GM12878 (cell line): ENCODE data around the gene UBP1. TPM values are rescaled to one million over a fixed set of nuclear protein-coding genes. Genes with fewer than 3 reads are reported as not detected.

Experiments used
- ATAC-seq: fragments of 200-7000 bp; cut with Tn5 transposase; 3 replicates; pipeline ENCODE4 v1.9.1; 2020; ENCODE audit warnings: mild to moderate bottlenecking, moderate library complexity
- BruUV-seq: library from RNA; stranded (reverse); fragments of 400-500 nt; replicated peaks from 2 replicates; lab custom pipeline; 2021; lab: Mats Ljungman, UMichigan
- CTCF ChIA-PET: fragments of 300-600 bp; sonication (Branson Sonifier 250); formaldehyde crosslinking; extraction: SDS; loops from one replicate; lab custom pipeline; 2021; ENCODE audit warnings: inconsistent platforms; lab: Yijun Ruan, JAX
- POLR2A ChIA-PET: fragments of 350-600 bp; formaldehyde crosslinking; extraction: SDS; loops from one replicate; lab custom pipeline; 2021; ENCODE audit warnings: inconsistent platforms; lab: Charles Lee
- RAD21 ChIA-PET: fragments of 300-600 bp; sonication (Branson Sonifier 250); formaldehyde crosslinking; loops from one replicate; lab custom pipeline; 2023; ENCODE audit warnings: antibody characterized with exemption; ENCODE audit not compliant: unreplicated experiment; lab: Charles Lee
- SMC1A ChIA-PET: fragments of 300-600 bp; sonication (Branson Sonifier 250); formaldehyde crosslinking; loops from one replicate; lab custom pipeline; 2023; ENCODE audit not compliant: unreplicated experiment, uncharacterized antibody; lab: Charles Lee
- DNase-seq: peaks from one replicate; pipeline ENCODE4 v3.0.0-alpha.2; 2011; ENCODE audit warnings: low read depth, low spot score
- FAIRE-seq: peaks from 3 replicates; lab custom pipeline; 2011; peaks lifted over from hg19 to GRCh38; lab: Jason Lieb, UNC
- H2AFZ ChIP-seq: 2 replicates; pipeline ENCODE4 v1.6.0; 2011; ENCODE audit warnings: low read depth, low read length, control low read depth; ENCODE audit not compliant: control insufficient read depth
- H3K27ac ChIP-seq: 2 replicates; pipeline ENCODE4 v1.5.1; 2011; ENCODE audit warnings: control low read depth; ENCODE audit not compliant: control insufficient read depth, insufficient read depth
- H3K27me3 ChIP-seq, 2 experiments: replicated peaks in 1 of 2; 2 replicates each; pipeline versions ENCODE4 v1.6.0 to v1.6.1; 2011; ENCODE audit warnings: low read length in 1 of 2; ENCODE audit not compliant: control insufficient read depth in 2 of 2, insufficient read depth in 2 of 2
- H3K36me3 ChIP-seq, 2 experiments: 2 replicates each; pipeline ENCODE4 v1.5.1; 2011; ENCODE audit warnings: low read length in 1 of 2; ENCODE audit not compliant: control insufficient read depth in 2 of 2, insufficient read depth in 2 of 2
- H3K4me1 ChIP-seq: 2 replicates; pipeline ENCODE4 v1.6.1; 2011; ENCODE audit warnings: mild to moderate bottlenecking, low read length, moderate library complexity, mixed read lengths; ENCODE audit not compliant: control insufficient read depth, insufficient read depth
- H3K4me2 ChIP-seq: 2 replicates; pipeline ENCODE4 v1.6.0; 2011; ENCODE audit warnings: control low read depth; ENCODE audit not compliant: control insufficient read depth, insufficient read depth
- H3K4me3 ChIP-seq: fragments of 200-600 bp; sonication (generic); 2 replicates; pipeline ENCODE4 v1.5.1; 2016
- H3K79me2 ChIP-seq: 2 replicates; pipeline ENCODE4 v1.6.0; 2011; ENCODE audit warnings: low read length; ENCODE audit not compliant: control insufficient read depth, insufficient read depth
- H3K9ac ChIP-seq: 2 replicates; pipeline ENCODE4 v1.8.0; 2011; ENCODE audit warnings: low read length, control low read depth, mixed read lengths; ENCODE audit not compliant: control insufficient read depth, insufficient read depth
- H3K9me3 ChIP-seq: replicated peaks from 3 replicates; pipeline ENCODE4 v1.5.1; 2011; ENCODE audit warnings: mild to moderate bottlenecking, low read length; ENCODE audit not compliant: control insufficient read depth, insufficient read depth
- H4K20me1 ChIP-seq: 2 replicates; pipeline ENCODE4 v1.6.0; 2011; ENCODE audit not compliant: control insufficient read depth, insufficient read depth
- CBX3 ChIP-seq: fragments of 200-600 bp; sonication (generic); IDR thresholded peaks from 2 replicates; pipeline ENCODE4 v1.6.1; 2016; ENCODE audit warnings: low read depth, borderline replicate concordance
- CHD2 ChIP-seq: IDR thresholded peaks from 2 replicates; pipeline ENCODE4 v1.6.1; 2011; ENCODE audit warnings: low read depth, low read length, improper control_type of control experiment, borderline replicate concordance
- CUX1 ChIP-seq: IDR thresholded peaks from 2 replicates; pipeline ENCODE4 v1.6.1; 2012; ENCODE audit warnings: improper control_type of control experiment, low read depth, low read length; ENCODE audit not compliant: insufficient replicate concordance
- KDM1A ChIP-seq: fragments of 200-600 bp; sonication (generic); IDR thresholded peaks from 2 replicates; pipeline ENCODE4 v1.6.1; 2016; ENCODE audit warnings: borderline replicate concordance
- MEF2B ChIP-seq: fragments of 450-650 bp; IDR thresholded peaks from 2 replicates; pipeline ENCODE4 v1.6.1; 2018; ENCODE audit warnings: mild to moderate bottlenecking, moderate library complexity; ENCODE audit not compliant: partially characterized antibody, poor library complexity, severe bottlenecking
- MYC ChIP-seq: IDR thresholded peaks from 2 replicates; pipeline ENCODE4 v1.6.1; 2011; ENCODE audit warnings: mild to moderate bottlenecking, low read length, moderate library complexity, inconsistent platforms; ENCODE audit not compliant: insufficient read depth, insufficient replicate concordance, insufficient read length, severe bottlenecking
- NFIC ChIP-seq: IDR thresholded peaks from 2 replicates; pipeline ENCODE4 v1.6.1; 2012; ENCODE audit warnings: low read depth, mild to moderate bottlenecking, inconsistent platforms, low read length, moderate library complexity
- SP1 ChIP-seq: IDR thresholded peaks from one replicate; pipeline ENCODE4 v1.6.1; 2011; ENCODE audit warnings: low read depth, low read length
- TARDBP ChIP-seq: IDR thresholded peaks from 2 replicates; pipeline ENCODE4 v1.6.1; 2016; ENCODE audit warnings: borderline replicate concordance
- YBX1 ChIP-seq: fragments of 450-650 bp; IDR thresholded peaks from 2 replicates; pipeline ENCODE4 v1.6.1; 2016; ENCODE audit warnings: antibody characterized with exemption
- ZNF622 ChIP-seq: fragments of 450-650 bp; IDR thresholded peaks from 2 replicates; pipeline ENCODE4 v1.6.1; 2017; ENCODE audit warnings: mild to moderate bottlenecking, inconsistent platforms
- WGBS: methylation state at CpG from one replicate; pipeline ENCODE4 v1.1.6; 2016; ENCODE audit warnings: low lambda C conversion rate; ENCODE audit not compliant: insufficient replicate concordance, insufficient coverage; ENCODE audit errors: missing lambda C conversion rate; 5-methylcytosine and 5-hydroxymethylcytosine counted together
- in situ Hi-C: fragments of 300-500 bp; cut with MboI; formaldehyde crosslinking; loops from 9 replicates; pipeline ENCODE4 v1.14.3; 2018; ENCODE audit warnings: mixed read lengths
- intact Hi-C: fragments of 100-400 bp; cut with micrococcal nuclease; formaldehyde crosslinking; loops from one replicate; pipeline ENCODE4 v1.14.2; 2022; ENCODE audit not compliant: unreplicated experiment
- polyA plus RNA-seq, 11 experiments: library from polyadenylated mRNA; depleted of rRNA in 4 of 11; unstranded in 6 of 11; stranded (reverse) in 5 of 11; fragments of >200 nt; fragmentation: Nextera tagmentation in 4 of 11; fragmentation: Illumina TruSeq in 1 of 11; extraction: Ambion mirVana in 4 of 11; extraction: Trizol in 1 of 11; gene quantifications; 1 replicate in 1 of 11; 2 replicates in 10 of 11; pipeline versions ENCODE4 v1.2.1 to v1.2.3, GENCODE V29; 2011 to 2016; ENCODE audit warnings: inconsistent platforms in 2 of 11, missing spikeins in 2 of 11, low read depth in 1 of 11
- total RNA-seq, 4 experiments: library from RNA; depleted of rRNA in 3 of 4; stranded (reverse); fragments of >200 nt in 3 of 4; fragmentation: Illumina TruSeq in 1 of 4; extraction: Trizol in 1 of 4; gene quantifications; 2 replicates each; pipeline versions ENCODE4 v1.2.1 to v1.2.3, GENCODE V29; 2013 to 2021
- TF ChIP-seq, protein P1 (sequence below): fragments of 450-650 bp; IDR thresholded peaks from 2 replicates; pipeline ENCODE4 v1.6.1; 2016; ENCODE audit warnings: mild to moderate bottlenecking, moderate library complexity, borderline replicate concordance

Gene UBP1
- total and polyA plus RNA-seq, 10 of the 15 experiments (the other 5 are each of a cell fraction or from before 2014, with no cell fraction given) = 9.3 to 93.6 (median 52.4) TPM

DNA sequence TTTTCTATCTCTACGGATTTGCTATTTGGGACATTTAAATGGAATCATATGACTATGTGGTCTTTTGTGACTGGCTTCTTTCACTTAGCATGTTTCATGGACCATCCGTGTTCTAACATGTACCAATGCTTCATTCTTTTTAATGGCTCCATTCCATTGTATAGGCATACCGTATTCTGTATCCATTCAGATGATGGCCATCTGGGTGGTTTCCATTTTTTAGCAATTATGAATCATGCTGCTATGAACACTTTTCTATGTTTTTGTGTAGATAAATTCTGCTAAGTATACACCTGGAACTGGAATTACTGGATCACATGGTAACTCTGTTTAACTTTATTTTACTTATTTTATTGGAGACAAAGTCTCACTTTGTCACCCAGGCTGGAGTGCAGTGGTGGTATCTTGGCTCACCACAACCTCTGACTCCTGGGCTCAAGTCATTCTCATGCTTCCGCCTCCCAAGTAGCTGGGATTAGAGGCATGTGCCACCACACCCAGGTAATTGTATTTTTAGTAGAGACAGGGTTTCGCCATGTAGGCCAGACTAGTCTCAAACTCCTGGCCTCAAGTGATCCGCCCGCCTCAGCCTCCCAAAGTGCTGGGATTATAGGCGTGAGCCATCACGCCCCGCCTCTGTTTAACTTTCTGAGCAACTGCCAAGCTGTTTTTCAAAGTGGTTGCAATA lies 13.4 kb downstream of the UBP1 start (continued):
- no peak for TF ChIP-seq CUX1

GRCh38 chr3:33426068-33426467 lies 14.1 kb downstream of the UBP1 start:
- CTCF ChIA-PET = interaction anchor here (0.9 kb wide), 1 partner anchor 295 kb away, joined by 3 read pairs; no protein-coding TSS in a partner anchor
- TF ChIP-seq SP1 (no peak), YBX1 (no peak), NFIC (no peak), ZNF622 (no peak), TARDBP (no peak), MEF2B (no peak), KDM1A (no peak), CBX3 (no peak), CHD2 (no peak), MYC (no peak)
- TF ChIP-seq, protein P1, sequence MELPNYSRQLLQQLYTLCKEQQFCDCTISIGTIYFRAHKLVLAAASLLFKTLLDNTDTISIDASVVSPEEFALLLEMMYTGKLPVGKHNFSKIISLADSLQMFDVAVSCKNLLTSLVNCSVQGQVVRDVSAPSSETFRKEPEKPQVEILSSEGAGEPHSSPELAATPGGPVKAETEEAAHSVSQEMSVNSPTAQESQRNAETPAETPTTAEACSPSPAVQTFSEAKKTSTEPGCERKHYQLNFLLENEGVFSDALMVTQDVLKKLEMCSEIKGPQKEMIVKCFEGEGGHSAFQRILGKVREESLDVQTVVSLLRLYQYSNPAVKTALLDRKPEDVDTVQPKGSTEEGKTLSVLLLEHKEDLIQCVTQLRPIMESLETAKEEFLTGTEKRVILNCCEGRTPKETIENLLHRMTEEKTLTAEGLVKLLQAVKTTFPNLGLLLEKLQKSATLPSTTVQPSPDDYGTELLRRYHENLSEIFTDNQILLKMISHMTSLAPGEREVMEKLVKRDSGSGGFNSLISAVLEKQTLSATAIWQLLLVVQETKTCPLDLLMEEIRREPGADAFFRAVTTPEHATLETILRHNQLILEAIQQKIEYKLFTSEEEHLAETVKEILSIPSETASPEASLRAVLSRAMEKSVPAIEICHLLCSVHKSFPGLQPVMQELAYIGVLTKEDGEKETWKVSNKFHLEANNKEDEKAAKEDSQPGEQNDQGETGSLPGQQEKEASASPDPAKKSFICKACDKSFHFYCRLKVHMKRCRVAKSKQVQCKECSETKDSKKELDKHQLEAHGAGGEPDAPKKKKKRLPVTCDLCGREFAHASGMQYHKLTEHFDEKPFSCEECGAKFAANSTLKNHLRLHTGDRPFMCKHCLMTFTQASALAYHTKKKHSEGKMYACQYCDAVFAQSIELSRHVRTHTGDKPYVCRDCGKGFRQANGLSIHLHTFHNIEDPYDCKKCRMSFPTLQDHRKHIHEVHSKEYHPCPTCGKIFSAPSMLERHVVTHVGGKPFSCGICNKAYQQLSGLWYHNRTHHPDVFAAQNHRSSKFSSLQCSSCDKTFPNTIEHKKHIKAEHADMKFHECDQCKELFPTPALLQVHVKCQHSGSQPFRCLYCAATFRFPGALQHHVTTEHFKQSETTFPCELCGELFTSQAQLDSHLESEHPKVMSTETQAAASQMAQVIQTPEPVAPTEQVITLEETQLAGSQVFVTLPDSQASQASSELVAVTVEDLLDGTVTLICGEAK = no peak

More at GRCh38 chr3:33426068-33426467, 14.1 kb downstream of the UBP1 start:
- DNase-seq (no peak), FAIRE-seq (no peak), ATAC-seq (no peak)
- Histone ChIP-seq H3K27ac (no peak overlapping the region), H3K79me2 (peaks cover 66% of the 10 kb centered on the region), H3K9ac (no peak overlapping the region), H3K4me3 (no peak overlapping the region), H3K36me3 (peaks cover 0 to 12% of the 10 kb centered on the region in 2 experiments; a peak in 3 of 4 replicates), H3K4me1 (peaks cover 22% of the 10 kb centered on the region), H4K20me1 (0 out of 2 replicates have a peak, but pooled peaks cover 4% of the 10 kb centered on the region), H2AFZ (no peak overlapping the region), H3K9me3 (peaks cover 5% of the 10 kb centered on the region; the same call in 2 of the 3 replicates), H3K4me2 (no peak overlapping the region), H3K27me3 (no peaks in the 10 kb centered on the region)
- in situ Hi-C loops (no loop called here), intact Hi-C loops (no loop called here)
- BruUV-seq = no TSS peak
- ChIA-PET POLR2A (no interaction called here), RAD21 (no interaction called here), SMC1A (interaction anchor here (1.1 to 6.3 kb wide), 2 partner anchors 12 to 15 kb away, joined by 3 to 43 read pairs; no protein-coding TSS in a partner anchor)
- WGBS = 92% methylated on average over 1 of the region's 1 CpG
